ENCODE data around the gene CAMKMT. TPM values are rescaled to one million over a fixed set of nuclear protein-coding genes. Genes with fewer than 3 reads are reported as not detected.

The CAMKMT gene
- total RNA-seq, 1 experiment from 2014 or later, result 17.4 TPM

DNA sequence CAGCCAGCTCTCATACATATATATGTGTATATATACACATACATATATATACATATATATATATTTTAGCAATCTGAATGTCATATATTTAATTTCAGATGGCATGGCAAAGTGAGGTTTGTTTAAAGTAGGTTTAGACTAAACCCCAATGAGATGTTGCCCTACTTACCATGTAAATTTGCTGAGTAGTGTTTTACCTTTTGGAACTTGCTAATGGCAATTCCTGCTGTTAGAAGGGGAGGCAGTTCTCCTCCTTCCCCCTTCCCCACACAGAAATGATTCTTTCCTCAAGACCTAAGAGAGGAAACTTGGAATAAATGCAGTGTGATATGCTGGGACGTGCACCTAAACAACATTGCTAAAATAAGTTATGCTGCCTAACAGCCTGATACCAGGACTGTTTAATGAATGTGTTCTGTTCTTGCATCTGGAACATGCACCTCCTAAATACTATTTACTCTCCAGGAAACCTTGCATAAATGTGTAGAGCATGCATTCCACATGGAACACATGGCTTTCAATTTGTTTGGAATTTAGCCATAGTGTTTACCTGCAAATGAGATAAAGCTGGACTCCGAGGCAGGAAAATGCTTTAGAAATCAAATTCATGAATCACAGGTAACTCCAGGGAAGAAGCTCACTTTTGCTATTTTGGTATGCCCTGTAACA lies 326.8 kb downstream of the CAMKMT start:
- H3K9me3 Mint-ChIP-seq, result no peaks in the 10 kb centered on the region
- no peaks in the 10 kb centered on the region; the same call in 1 of the 2 replicates for H3K4me1 ChIP-seq (ENCODE audit: insufficient read depth, low read length)
- H3K79me2 ChIP-seq (ENCODE audit: insufficient read depth, low read length), result no peaks in the 10 kb centered on the region
- TF ChIP-seq, protein P1, sequence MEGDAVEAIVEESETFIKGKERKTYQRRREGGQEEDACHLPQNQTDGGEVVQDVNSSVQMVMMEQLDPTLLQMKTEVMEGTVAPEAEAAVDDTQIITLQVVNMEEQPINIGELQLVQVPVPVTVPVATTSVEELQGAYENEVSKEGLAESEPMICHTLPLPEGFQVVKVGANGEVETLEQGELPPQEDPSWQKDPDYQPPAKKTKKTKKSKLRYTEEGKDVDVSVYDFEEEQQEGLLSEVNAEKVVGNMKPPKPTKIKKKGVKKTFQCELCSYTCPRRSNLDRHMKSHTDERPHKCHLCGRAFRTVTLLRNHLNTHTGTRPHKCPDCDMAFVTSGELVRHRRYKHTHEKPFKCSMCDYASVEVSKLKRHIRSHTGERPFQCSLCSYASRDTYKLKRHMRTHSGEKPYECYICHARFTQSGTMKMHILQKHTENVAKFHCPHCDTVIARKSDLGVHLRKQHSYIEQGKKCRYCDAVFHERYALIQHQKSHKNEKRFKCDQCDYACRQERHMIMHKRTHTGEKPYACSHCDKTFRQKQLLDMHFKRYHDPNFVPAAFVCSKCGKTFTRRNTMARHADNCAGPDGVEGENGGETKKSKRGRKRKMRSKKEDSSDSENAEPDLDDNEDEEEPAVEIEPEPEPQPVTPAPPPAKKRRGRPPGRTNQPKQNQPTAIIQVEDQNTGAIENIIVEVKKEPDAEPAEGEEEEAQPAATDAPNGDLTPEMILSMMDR (conservative IDR thresholded peaks at IDR 0.05), result no peak
- no peak overlapping the region for H2AK5ac ChIP-seq (ENCODE audit: insufficient read length, low read length)
- WGBS (ENCODE audit: extremely low coverage, insufficient read length, low lambda C conversion rate), result no CpG with 5 or more reads among the region's 2 CpGs
- no peak overlapping the region for H3K9ac ChIP-seq (ENCODE audit: extremely low read depth, insufficient read length, low read length)
- no peaks in the 10 kb centered on the region for H3K23me2 ChIP-seq (ENCODE audit: insufficient read length, low read depth, low read length, poor library complexity, severe bottlenecking)
- peaks cover 0 to 3% (median 0%) of the 10 kb centered on the region in 3 experiments; a peak in 1 of 7 replicates for H3K36me3 Mint-ChIP-seq (ENCODE audit: insufficient read depth in 1 of 3, low read depth in 3 of 3)
- no peak for DNase-seq
- H2AFZ ChIP-seq (ENCODE audit: low read length), result no peak overlapping the region
- H3K23ac ChIP-seq (ENCODE audit: insufficient read length, low read depth, low read length), result no peak overlapping the region
- H2BK120ac ChIP-seq (ENCODE audit: low read depth, low read length, poor library complexity, severe bottlenecking), result no peak overlapping the region
- no peak overlapping the region for H2BK15ac ChIP-seq (ENCODE audit: low read depth, low read length)
- H4K8ac ChIP-seq (replicated peaks; ENCODE audit: insufficient read length, low read depth, low read length), result no peak overlapping the region
- no peak overlapping the region for H4K91ac ChIP-seq (ENCODE audit: insufficient read length, low read depth, low read length)
- no peak overlapping the region for H3T11ph ChIP-seq (ENCODE audit: low read length)
- no peak overlapping the region for H2BK5ac ChIP-seq (ENCODE audit: insufficient read length, low read length)
- H2BK12ac ChIP-seq (ENCODE audit: insufficient read length, low read depth, low read length), result no peak overlapping the region
- H3K27ac Mint-ChIP-seq, result no peak overlapping the region
- no peaks in the 10 kb centered on the region for H3K27me3 ChIP-seq (ENCODE audit: insufficient read depth, low read length)
- no peak overlapping the region for H3K4me3 Mint-ChIP-seq
- H3K4me2 ChIP-seq (ENCODE audit: insufficient read depth, insufficient read length, low read length), result no peak overlapping the region
- no peak overlapping the region for H3K27ac ChIP-seq (ENCODE audit: insufficient read length, low read depth, low read length)
- no peaks in the 10 kb centered on the region for H3K27me3 Mint-ChIP-seq (ENCODE audit: low read depth)
- no peak overlapping the region for H3K18ac ChIP-seq (ENCODE audit: insufficient read length, low read depth, low read length)
- no peak overlapping the region for H3K14ac ChIP-seq (ENCODE audit: insufficient read depth, low read length)
- no peaks in the 10 kb centered on the region for H3K9me3 ChIP-seq (ENCODE audit: control insufficient read depth, low read depth, low read length)
- H3K56ac ChIP-seq (ENCODE audit: insufficient read length, low read depth, low read length), result no peak overlapping the region
- H4K5ac ChIP-seq (ENCODE audit: insufficient read length, low read depth, low read length), result no peak overlapping the region
- no peak overlapping the region for H2BK20ac ChIP-seq (ENCODE audit: low read depth, low read length, poor library complexity, severe bottlenecking)
- no peak overlapping the region for H3K4ac ChIP-seq (ENCODE audit: low read depth, low read length)
- H4K20me1 ChIP-seq (ENCODE audit: control insufficient read depth, insufficient read depth, insufficient read length), result no peaks in the 10 kb centered on the region
- H3K4me1 Mint-ChIP-seq, result peaks cover 0 to 8% of the 10 kb centered on the region in 2 experiments; a peak in 1 of 4 replicates
- H3K79me1 ChIP-seq (ENCODE audit: insufficient read depth, low read depth, low read length, poor library complexity, severe bottlenecking), result no peaks in the 10 kb centered on the region

Measured in H9 (cell line).